Measurements from ENCODE around the gene EML1.

Gene EML1

DNA sequence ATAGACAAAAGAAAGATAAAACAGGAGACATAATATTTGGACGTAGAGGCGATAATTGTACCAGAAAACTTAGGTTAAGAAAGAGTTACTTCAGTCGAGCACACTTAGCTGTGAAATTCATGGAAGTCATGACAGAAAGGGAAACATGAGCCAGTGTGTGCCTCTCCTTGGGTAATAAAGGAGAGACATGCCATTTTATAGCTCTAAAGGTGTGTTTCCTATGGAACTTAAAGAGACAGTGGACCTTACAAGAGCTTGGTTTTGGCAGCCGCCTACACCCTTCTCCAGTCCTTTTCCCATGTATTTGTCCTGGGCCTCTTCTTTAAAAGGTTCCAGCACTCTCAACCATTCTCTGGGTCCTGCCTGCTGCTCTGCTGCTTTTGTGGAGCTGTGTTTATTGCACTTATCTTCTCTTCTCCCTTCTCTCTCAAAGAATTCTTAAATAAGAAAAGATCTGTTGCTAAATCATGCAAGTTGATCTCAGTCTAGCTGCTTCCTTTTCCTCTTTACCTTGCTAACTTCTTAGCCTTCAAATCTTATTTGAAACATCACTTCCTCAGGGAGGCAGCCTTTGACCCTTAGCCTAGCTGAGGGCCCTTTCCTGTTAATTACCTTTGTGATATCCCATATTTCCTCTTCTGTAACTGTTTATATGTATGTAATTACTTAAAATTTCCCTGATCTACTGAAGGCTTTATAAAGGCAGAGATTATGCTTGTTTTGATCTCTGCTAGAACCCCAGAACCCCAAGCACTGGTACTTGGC lies 190.2 kb downstream of the EML1 start:
- H3K4me3 ChIP-seq (replicated peaks; ENCODE audit: low read depth, low read length) = no peak overlapping the region
- TF ChIP-seq, protein P1, sequence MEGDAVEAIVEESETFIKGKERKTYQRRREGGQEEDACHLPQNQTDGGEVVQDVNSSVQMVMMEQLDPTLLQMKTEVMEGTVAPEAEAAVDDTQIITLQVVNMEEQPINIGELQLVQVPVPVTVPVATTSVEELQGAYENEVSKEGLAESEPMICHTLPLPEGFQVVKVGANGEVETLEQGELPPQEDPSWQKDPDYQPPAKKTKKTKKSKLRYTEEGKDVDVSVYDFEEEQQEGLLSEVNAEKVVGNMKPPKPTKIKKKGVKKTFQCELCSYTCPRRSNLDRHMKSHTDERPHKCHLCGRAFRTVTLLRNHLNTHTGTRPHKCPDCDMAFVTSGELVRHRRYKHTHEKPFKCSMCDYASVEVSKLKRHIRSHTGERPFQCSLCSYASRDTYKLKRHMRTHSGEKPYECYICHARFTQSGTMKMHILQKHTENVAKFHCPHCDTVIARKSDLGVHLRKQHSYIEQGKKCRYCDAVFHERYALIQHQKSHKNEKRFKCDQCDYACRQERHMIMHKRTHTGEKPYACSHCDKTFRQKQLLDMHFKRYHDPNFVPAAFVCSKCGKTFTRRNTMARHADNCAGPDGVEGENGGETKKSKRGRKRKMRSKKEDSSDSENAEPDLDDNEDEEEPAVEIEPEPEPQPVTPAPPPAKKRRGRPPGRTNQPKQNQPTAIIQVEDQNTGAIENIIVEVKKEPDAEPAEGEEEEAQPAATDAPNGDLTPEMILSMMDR (IDR thresholded peaks at IDR 0.05; ENCODE audit: low read length, missing control alignments) = no peak
- no peak for DNase-seq (ENCODE audit: low read depth)

DNA sequence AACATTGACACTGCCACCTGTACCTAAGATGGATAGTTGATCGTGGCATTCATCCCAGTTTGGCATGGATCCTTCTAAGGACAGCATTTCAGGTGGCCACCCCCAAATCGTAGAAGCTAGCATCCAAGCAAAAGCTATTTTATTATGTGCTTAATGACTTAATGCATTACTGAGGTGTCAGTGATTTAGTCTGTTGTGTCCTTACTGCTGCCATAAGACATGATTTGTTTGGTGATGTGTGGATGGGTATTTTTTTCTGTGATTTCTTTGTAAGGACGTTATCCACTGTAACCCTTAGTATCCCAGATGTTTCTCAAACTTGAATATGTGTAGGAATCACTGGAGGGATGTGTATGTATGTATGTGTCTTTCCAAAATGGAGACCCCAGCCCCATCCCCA lies 190.8 kb downstream of the EML1 start:
- TF ChIP-seq, protein P1 (IDR thresholded peaks at IDR 0.05; ENCODE audit: low read length, missing control alignments) = no peak
- no peak overlapping the region for H3K4me3 ChIP-seq (replicated peaks; ENCODE audit: low read depth, low read length)
- no peak for DNase-seq (ENCODE audit: low read depth)

DNA sequence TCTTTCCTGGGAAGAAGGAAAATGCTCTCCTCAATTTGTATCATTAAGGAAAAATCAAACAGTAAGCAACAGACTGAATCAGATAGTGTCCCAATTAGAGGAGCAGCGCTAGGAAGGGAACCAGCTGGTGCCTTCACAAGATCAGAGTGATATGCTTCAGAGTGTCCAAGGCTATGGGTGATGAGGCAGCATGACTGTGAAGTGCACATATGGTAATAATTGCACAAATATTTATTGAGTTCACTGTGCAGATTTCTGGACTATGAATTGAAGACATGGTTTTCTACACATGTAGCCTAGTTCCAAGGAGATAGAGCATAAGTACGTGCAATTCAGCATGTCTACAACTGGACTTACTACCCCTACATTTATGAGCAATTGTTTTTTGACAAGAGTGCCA lies 193.2 kb downstream of the EML1 start:
- no peak overlapping the region for H3K4me3 ChIP-seq (replicated peaks; ENCODE audit: low read depth, low read length)
- TF ChIP-seq, protein P1 (IDR thresholded peaks at IDR 0.05; ENCODE audit: low read length, missing control alignments) = no peak
- no peak for DNase-seq (ENCODE audit: low read depth)

DNA sequence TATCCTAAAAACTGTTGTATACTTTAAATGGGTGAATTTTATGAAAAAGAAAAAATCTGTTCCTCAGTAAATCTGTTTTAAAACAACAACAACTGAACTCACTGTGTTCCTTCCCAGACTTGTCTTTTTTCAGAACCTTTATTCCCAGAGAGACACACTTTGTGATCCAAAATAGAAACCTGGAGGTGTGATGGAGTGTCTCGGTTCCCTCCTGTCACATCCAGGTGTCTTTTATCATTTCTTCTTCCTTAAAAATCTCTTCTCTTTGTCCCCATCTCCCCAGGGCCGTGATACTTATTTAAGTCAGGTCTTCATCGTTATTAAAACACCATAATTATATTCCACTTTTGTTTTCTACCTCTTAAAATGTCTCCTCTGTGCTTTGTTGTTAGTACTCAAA lies 195.8 kb downstream of the EML1 start:
- TF ChIP-seq, protein P1 (IDR thresholded peaks at IDR 0.05; ENCODE audit: low read length, missing control alignments) = no peak
- no peak for DNase-seq (ENCODE audit: low read depth)
- H3K4me3 ChIP-seq (replicated peaks; ENCODE audit: low read depth, low read length) = no peak overlapping the region

DNA sequence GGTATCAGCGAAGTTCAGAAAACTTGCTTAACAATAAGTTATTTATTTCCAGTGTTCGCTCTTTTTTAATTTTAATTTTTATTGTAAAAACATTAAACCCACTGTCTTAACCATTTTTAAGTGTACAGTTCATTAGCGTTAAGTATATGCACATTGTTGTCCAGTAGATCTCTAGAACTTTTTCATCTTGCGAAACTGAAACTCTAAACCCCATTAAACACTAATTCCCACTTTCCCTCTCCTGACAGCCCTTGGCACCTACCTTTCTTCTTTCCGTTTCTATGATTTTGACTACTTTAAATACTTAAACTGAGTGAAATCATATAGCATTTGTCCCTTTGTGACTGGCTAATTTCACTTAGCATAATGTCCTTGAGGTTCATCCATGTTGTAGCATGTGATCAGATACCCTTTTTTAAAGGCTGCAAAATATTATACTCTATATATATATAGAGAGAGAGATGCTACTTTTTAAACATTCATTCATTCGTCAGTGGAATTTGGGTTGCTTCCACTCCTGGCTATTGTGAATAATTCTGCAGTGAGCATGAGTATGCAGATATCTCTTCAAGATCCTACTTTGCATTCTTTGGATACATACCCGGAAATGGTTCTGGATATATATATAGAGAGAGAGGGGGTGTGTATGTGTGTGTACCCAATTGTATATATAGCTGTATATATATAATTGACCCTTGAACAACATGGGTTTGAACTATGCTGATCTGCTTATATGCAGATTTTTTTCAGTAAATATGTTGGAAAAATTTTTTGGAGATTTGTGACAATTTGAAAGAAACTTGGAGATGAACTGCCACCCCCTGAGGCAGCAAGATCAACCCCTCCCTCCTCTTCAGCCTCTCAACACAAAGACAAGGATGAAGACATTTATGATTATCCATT lies 197.3 kb downstream of the EML1 start:
- TF ChIP-seq, protein P1 (IDR thresholded peaks at IDR 0.05; ENCODE audit: low read length, missing control alignments) = no peak
- DNase-seq (ENCODE audit: low read depth) = no peak
- no peak overlapping the region for H3K4me3 ChIP-seq (replicated peaks; ENCODE audit: low read depth, low read length)

DNA sequence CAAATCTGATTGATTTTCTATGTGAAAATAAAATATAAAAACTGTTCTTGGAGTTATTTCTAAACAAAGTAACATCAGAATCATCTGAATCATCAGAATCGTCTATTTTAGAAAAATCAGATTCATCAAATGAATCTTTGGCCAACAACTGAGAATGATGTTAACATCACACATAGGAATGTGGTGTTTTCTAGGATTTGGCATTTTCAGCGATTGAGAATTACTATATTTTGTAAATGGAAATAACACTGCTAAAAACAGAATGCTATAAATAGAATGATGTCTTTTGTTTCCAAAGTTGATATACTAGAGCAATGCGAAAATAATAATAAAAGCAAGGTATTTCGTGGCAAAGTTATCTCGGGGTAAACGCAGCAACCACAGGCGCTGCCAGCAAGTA lies 198.1 kb downstream of the EML1 start:
- TF ChIP-seq, protein P1 (IDR thresholded peaks at IDR 0.05; ENCODE audit: low read length, missing control alignments) = no peak
- H3K4me3 ChIP-seq (replicated peaks; ENCODE audit: low read depth, low read length) = no peak overlapping the region
- DNase-seq (ENCODE audit: low read depth) = no peak

All from fibroblast of pulmonary artery (primary cell).